Inferior parietal cortex (tissue), 1 donor: ENCODE data around the gene ANKMY1.

Experiments
- DNase-seq: peaks from one replicate; pipeline ENCODE4 v3.0.0-alpha.2; 2016; ENCODE audit errors: extremely low spot score

ANKMY1 gene, protein sequence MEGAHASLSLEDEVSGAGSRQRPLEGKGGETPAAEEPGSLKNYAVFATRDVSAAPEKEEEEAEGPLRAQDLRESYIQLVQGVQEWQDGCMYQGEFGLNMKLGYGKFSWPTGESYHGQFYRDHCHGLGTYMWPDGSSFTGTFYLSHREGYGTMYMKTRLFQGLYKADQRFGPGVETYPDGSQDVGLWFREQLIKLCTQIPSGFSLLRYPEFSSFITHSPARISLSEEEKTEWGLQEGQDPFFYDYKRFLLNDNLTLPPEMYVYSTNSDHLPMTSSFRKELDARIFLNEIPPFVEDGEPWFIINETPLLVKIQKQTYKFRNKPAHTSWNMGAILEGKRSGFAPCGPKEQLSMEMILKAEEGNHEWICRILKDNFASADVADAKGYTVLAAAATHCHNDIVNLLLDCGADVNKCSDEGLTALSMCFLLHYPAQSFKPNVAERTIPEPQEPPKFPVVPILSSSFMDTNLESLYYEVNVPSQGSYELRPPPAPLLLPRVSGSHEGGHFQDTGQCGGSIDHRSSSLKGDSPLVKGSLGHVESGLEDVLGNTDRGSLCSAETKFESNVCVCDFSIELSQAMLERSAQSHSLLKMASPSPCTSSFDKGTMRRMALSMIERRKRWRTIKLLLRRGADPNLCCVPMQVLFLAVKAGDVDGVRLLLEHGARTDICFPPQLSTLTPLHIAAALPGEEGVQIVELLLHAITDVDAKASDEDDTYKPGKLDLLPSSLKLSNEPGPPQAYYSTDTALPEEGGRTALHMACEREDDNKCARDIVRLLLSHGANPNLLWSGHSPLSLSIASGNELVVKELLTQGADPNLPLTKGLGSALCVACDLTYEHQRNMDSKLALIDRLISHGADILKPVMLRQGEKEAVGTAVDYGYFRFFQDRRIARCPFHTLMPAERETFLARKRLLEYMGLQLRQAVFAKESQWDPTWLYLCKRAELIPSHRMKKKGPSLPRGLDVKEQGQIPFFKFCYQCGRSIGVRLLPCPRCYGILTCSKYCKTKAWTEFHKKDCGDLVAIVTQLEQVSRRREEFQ

DNA sequence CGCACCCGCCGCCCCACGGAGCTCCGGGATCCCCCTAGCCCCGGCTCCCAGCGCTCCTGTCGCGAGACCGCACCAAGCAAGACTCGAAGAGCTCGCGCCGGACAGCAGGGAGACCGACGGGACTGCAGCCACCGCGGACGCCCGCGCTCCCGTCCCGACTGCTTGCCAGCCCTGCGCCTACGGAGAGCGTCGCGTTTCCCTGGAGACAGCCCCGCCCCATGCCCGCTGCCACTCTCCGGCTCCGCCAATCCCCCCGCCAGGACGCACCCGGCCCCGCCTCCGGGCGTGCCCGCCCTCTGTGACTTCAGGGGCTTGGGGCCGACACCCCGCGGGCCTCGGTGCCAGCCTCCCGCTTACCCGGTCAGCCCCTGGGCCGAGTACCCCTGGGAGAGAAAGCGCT is at the start of gene ANKMY1:
Gene ANKMY1, minus strand, starts transcription at position 181 of the 400 bp plus-strand sequence. CDS start 653 bp downstream, outside the sequence.
- no peak for DNase-seq

DNA sequence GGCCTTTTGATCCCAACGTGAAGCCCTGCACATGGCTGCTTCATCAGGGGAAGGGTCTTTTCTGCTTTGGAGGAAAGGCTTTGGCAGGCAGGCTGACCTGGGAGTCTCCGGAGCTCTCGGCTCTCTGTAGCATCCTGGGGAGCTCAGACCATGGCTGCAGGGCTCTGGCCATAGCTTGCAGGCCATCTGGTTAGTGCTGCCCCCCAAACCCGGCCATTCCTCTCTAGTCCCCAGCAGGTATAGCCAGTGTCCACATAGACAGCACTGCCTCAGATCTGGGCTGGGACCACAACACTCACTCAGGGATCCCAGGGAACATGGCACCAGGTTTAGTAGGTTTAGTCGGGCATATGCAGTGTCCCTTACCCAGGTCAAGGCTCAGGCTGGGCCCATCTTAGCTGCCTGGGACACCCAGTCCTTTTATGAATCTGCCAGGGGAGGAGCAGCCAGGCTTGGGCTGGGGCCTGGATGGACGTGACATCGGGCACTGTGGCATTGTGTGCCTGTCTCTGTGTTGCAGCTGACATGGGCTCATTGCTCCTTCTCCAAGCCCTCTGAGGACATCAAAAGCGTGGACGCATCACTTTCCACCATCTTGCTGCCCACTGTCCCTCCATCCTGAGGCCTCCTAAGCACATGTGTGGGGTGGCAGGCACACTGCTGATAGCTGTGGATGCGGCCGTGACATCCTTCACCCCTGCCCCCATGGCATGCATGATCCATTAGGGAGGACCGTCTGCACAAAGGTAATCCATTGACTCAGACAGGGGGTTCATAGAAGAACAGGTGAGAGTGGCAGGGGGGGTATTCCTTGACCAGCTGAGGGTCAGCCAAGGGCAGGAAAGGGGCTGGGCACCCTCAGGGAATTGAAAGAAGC is 48.3 kb upstream of the ANKMY1 start:
- no peak for DNase-seq

DNA sequence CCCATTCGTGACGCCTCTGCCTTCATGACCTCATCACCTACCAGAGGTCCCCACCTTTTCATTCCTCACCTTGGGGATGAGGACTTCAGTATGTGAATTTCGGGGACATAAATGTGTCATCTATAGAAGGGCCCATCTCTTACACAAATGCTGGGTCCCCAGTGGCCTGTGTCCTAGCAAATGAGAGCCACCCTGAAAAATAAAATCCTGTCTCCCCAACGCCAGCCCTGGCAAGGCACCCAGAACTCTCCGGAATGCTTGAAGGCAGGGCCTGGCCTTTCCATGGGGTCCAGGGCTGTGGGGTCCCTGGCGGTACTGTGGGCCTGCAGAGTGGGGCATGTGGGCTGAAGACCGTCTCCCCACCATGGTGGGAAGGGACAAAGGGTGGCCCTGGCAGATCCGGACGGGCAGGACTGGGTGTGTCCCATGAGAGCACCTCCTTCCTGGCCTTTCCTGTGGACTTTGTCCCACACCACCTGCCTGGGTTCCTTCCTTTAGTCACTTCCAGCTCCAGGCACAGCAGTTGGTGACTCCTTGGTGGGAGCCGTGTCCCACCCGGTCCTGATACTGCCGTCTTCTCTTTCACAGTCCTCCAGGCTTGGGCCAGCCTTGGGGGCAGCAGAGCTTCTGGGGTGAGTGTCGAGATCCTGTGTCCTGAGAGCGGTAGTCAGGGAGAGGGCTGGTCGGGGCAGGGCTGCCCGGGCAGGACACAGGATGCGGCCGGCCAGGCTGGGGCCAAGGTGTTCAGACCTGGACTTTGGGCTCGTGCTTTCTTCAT is 47.3 kb upstream of the ANKMY1 start:
- DNase-seq: no peak

DNA sequence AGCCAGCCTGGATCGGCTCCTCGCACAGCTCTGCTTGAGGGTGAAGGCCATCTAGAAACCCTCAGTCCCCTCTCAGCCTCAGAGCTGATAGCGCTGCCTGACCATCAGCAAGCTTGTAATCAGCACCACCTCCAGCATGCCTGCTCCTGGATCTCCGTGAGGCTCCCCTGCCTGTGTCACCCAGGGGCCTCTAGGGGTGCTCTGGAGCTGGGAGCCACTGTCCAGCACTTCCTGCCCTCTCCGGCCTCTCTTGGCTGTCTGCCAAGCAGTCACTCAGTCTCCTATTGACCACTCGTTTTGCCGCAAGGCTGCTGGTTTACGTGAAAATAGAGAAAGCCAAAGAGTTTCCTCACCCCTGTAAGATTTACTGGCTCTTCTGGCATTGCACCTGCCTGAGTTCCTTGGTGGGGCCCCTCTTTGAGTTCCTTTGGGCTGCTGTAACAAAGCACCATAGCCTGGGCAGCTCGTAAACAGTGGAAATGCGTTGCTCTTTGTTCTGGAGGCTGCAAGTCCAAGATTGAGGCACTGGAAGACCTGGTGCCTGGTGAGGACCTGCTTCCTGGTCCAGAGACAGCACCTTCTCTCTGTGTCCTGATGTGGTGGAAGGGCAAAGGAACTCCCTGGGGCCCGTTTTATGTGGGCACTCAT is 46.6 kb upstream of the ANKMY1 start:
- peak; percentile 80 for DNase-seq

DNA sequence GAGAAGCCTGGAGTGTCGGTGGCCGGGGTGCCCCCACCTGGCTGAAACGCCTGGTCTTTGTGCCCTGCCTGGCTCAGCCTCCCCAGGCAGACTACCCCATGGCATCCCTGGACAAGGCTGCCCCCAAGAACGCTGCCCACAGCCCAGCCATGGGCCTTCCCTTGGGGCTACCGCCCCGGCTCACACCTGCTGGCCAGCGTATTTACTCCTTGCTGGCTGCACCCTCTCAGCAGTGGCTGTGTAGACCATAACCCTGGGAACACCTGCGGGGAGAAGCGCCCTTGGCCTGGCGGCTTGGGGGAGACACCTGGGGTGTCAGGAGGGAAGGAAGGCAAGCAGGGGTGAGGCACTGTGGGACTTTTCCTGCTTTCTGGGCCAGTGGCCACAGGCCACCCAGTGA is 46.1 kb upstream of the ANKMY1 start:
- DNase-seq: no peak

DNA sequence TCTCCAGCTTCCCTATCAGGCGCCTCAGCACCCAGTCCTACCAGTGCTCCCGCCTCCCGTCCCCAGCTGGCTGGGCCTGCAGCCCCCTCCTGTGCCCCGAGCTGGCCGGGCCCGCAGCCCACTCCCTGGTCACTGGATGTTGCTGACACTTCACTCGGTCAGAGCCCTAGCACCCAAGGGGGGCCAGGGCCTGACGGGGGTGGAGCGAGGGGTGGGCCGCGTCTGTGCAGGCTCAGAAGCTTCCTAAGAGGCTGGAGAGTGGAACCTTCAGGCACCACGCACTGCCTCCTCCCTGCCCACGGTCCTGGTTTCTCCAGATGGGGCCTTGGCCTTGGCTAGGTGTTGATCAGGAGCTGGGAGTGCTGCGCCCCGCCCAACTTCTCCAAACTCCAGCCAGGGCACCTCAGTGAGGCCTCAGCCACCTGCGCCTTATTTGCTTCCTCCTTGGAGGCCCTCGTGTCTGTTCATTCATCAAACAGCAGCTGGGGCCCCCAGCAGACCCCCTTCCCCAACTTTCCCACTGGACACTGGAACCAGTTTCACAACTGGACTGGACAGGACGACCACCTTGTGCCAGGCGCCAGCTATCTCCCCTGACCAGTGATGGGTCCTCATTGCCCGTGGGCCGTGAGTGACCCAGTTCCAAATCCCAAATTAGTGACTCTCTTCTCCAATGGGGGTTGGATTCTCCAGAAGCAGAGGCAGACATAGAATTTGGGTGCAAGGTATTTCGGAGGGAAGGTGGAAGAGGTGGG is 45.5 kb upstream of the ANKMY1 start:
- DNase-seq: no peak

DNA sequence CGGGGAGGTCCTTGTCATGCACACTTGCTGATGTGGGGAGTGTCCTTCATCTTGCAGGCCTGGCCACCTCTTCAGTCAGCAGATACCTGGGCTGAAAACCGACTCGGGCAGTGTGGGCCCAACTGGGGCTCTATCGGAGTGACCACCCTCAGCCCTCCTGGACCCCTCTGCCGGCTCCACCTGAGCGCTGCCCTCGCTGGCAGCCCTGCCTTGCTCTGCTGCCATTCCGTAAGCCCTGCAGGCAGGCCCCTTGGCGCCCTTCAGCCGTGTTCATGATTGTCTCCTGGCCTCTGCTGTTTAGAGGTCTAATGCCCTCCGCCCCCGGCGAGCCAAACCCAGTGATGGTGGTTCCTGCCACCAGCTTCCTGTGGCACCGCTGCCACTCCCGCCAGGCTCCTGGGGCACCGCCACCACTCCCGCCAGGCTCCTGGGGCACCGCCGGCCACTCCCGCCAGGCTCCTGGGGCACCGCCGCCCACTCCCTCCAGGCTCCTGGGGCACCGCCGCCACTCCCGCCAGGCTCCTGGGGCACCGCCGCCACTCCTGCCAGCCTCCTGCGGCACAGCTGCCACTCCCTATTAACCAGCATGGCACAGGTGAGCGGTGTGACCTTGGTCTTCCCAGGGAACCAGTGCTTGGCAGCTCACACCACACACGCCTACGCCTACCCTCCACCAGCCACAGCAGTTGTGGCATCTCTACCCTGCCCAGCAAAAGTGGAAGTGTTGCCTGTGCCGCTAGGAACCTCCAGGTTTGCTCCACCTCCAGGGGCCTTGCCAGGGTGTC is 44.7 kb upstream of the ANKMY1 start:
- no peak for DNase-seq

DNA sequence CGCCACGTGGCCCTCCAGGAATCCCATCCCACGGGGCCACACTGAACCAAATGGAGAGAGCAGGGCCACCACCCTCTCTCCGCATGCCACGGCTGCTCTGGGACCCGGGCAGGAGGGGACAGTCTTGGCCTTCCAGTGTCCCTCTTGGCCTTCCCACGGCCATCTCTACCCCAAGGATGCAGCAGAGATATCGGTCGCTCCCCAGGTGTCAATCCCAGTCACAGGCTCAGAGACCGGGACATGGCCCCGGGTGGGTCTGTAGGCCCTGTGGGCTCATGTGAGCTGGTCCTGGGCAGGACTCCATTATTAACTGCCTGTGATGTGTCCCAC is 44.0 kb upstream of the ANKMY1 start:
- DNase-seq: no peak

DNA sequence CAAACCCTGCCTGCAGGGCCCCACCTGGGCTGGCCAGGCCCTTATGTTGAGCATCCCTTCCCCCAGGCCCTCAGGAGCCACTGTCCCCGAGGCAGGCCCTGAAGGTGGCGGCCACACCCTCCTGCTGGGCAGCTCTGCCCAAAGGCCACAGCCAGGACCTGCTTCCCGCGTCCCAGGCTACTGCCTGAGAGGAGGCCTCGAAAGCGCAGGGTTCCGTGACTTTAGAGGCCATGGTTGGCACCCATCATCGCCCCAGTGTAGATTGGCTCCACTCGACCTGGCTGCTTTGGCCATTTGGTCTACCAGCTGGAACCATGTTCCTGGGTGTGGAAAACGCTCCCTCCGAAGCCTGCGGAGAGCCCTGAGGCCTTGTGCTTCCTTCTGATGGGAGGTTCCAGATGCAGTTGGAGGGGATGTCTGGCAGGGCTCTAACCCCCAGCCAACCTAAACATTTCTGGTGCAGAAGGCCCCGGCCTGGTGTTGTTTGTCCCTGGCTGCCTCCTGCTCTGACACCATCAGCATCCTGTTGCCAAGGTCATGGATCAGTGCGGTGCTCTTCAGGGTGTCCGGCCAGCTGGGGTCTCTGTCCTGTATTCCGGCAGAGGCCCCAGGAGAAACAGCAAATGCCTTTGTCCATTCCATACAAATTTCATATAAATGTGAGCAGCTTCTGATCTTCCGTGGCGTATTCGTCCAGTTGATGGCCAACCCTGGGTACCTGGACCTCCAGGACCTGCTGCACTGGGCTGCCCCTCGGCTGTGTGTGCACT is 43.5 kb upstream of the ANKMY1 start:
- DNase-seq: no peak

DNA sequence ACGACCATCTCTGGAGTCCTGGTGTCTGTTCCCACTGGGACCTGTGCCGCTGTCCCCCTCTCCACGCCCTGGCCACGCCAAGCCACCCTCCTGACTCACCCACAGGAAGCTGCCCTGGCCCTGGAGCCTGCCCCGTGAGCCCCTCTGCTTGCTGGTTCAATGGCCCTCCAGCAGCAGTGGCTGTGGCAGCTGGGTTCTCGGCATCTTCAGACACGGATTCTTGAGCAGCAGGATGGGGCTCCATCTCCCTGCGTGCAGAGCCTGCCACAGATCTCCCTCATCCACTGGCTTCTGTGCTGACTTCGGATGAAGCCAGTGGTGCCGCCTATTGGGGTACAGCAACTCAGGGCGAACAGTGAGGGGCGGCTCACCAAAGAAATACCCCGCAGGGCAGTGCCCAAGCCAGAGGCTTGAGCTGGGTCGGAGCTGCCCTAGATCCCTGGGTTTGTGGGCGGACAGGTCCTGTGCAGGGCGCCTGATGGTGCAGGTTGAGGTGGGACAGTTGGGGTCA is 42.7 kb upstream of the ANKMY1 start:
- no peak for DNase-seq

DNA sequence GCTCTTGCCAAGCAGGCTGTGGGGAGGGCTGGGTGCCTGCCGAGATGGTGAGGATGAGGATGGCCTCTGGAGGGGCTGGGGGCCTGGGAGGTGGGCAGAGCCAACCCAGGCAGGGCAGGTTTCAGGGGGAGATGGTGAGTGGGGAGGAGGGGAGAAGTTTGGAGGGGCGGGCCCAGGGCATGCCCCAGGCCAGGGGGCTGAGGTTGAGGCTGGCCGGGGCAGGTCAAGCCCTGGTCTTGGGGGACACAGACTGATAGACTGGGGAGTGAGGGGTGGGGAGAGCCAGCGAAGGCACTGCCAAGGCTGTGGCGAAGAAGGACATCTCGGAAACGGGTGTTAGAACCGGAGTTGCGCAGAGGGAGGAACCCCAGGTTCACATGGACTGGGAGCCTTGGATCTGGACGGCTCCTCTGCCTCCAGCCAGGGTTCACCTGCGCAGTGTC is 41.4 kb upstream of the ANKMY1 start:
- no peak for DNase-seq

DNA sequence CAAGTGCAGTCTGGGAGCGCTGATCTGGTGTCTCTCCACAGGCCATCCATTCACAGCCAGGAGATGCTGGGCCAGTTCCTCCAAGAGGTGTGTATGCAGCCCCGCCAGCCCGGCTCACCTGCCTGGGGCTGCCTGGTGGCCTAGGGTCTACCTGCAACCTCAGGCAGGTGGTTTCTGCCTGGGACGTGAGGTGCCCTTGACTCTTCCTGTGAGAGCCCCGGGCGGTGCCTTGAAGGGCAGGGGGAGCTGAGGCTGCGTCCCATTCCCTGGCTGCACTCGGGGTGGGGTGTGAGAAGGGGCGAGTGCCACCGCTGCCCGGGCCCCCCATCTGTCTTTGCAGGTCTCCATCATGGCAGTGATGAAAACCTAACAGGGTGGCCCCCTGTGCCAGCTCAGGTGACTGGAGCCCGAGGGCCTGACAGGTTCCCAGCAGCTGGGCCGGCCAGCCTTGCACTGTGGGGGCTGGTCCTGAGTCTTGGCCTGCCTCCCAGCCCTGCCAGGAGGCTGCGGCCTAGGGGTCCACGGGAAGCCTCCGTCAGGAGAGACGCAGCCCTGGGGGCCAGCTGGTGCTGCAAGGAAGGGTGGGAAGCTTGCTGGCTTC is 40.6 kb upstream of the ANKMY1 start:
- no peak for DNase-seq

DNA sequence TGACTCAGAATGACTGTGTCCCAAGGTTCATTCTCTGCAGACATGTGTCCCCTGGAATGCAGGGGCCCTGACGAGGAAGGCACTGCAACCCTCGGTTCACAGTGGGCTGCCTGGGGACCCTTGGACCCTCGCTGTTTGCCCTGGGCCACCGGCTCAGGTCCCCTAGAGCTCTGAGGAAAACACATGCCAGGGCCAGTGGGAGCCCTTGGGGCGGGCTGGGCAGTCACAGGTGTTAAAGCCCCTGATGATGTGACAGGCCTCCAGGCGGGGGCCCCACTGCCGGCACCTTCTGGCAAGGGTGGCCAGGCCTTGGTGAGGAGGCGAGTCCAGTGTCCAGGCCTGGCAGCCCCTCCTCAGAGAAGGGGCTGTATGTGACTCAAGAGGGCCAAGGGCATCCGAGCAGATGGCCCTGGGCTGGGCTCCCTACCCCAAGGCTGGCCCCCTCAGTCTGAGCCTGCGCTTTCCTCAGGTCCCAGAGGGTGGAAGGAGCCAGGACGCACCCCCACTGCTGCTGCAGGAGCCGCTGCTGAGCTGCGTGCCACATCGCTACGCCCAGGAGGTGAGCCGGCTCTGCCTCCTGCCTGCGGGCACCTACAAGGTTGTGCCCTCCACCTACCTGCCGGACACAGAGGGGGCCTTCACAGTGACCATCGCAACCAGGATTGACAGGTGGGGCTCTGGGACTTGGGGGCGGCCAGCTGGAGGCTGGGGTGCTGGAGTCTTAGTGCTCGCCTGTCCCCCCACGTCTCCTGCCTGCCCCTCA is 39.8 kb upstream of the ANKMY1 start:
- no peak for DNase-seq

DNA sequence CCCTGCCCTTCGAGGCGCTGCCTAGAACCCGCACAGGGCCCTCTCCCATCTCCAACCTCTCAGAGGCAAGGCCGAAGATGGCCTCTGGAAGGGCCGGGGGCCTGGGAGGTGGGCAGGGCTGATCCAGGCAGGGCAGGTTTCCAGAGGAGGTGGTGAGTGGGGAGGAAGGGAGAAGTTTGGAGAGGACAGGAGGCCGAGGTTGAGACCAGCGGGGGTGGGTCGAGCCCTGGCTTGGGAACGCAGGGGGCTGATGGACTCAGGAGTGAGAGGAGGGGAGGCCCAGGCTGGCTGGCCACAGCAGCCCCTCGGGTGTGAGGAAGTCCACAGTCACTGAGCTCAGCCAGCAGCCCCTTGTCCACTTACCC is 39.2 kb upstream of the ANKMY1 start:
- DNase-seq: no peak

DNA sequence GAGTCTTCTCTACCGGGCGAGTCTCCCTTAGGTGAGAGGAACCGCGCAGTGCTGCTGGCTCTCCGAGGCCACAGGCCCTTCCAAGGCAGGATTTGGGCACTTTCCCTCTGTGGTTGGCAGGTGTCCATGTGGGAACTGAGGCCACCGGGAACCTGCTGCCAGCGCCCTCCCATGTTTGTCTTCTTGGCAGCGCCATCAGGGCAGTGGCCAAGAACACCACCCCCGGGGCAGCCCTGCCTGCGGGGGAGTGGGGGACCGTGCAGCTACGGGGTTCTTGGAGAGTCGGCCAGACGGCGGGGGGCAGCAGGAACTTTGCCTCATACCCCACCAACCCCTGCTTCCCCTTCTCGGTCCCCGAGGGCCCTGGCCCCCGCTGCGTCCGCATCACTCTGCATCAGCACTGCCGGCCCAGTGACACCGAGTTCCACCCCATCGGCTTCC is 38.7 kb upstream of the ANKMY1 start:
- DNase-seq: peak; percentile 53

DNA sequence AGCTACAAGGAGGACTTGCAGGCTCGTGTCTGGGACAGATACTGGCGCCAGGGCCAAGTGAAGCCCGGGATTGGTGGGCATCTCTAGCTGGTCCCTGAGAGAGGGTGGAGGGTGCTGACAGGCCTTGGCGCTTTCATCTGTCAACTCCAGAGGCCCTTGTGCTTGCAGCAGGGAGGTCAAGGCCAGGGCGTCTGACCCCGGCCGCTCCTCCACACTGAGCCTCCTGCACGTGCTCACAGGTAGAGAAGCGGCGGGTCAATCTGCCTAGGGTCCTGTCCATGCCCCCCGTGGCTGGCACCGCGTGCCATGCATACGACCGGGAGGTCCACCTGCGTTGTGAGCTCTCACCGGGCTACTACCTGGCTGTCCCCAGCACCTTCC is 38.3 kb upstream of the ANKMY1 start:
- no peak for DNase-seq
